Stimulated activated naive B cell treated with anti-CD40 and anti-IgM and Interleukin-4, amounts not matched to agents 10 μg/mL and 1 μg/mL and 100 μg/mL, for 72 hours (primary cell): ENCODE data around the gene PCBD2.

Experiments used
- ATAC-seq, 2 donors: fragments of 150-1000 bp; cut with Tn5 transposase; replicated peaks; 2 replicates each; pipeline ENCODE4 v1.10.0; 2021; ENCODE audit warnings: moderate library complexity in 1 of 2
- DNase-seq: peaks from one replicate; pipeline ENCODE4 v3.0.0; 2021
- H3K27ac Mint-ChIP-seq: one replicate; pipeline ENCODE4 v1.8.0; 2022; ENCODE audit warnings: mild to moderate bottlenecking, mixed read lengths
- H3K27me3 Mint-ChIP-seq, 2 donors: one replicate each; pipeline ENCODE4 v1.8.0; 2022; ENCODE audit warnings: mixed read lengths in 2 of 2
- H3K36me3 Mint-ChIP-seq, 2 donors: one replicate each; pipeline ENCODE4 v1.8.0; 2022; ENCODE audit warnings: mixed read lengths in 2 of 2, mild to moderate bottlenecking in 1 of 2
- H3K4me1 Mint-ChIP-seq, 2 donors: one replicate each; pipeline ENCODE4 v1.8.0; 2022; ENCODE audit warnings: mixed read lengths in 2 of 2, mild to moderate bottlenecking in 1 of 2
- H3K4me3 Mint-ChIP-seq, 2 donors: one replicate each; pipeline ENCODE4 v1.8.0; 2022; ENCODE audit warnings: mild to moderate bottlenecking in 2 of 2, mixed read lengths in 2 of 2, moderate library complexity in 1 of 2
- H3K9me3 Mint-ChIP-seq, 2 donors: one replicate each; pipeline ENCODE4 v1.8.0; 2022; ENCODE audit warnings: mixed read lengths in 2 of 2, mild to moderate bottlenecking in 1 of 2

Gene PCBD2

GRCh38 chr5:135010502-135011354 lies 105.8 kb downstream of the PCBD2 start:
- H3K4me3 Mint-ChIP-seq = no peak overlapping the region
- DNase-seq (no peak), ATAC-seq (no peak)
- no peaks in the 10 kb centered on the region for H3K4me1 Mint-ChIP-seq
- H3K27ac Mint-ChIP-seq = no peak overlapping the region
- H3K27me3 Mint-ChIP-seq = peaks cover 4 to 9% of the 10 kb centered on the region in 2 donors
- H3K9me3 Mint-ChIP-seq = peaks cover 0 to 4% of the 10 kb centered on the region in 2 donors
- peaks cover 0 to 4% of the 10 kb centered on the region in 2 donors for H3K36me3 Mint-ChIP-seq

- Mint-ChIP-seq H3K36me3 (peaks cover 0 to 4% of the 10 kb centered on the region in 2 donors), H3K4me3 (no peak overlapping the region), H3K27ac (no peak overlapping the region), H3K9me3 (peaks cover 0 to 4% of the 10 kb centered on the region in 2 donors), H3K4me1 (no peaks in the 10 kb centered on the region), H3K27me3 (peaks cover 4 to 9% of the 10 kb centered on the region in 2 donors)
- DNase-seq = no peak
- ATAC-seq = no peak
These were observed 106.6 kb downstream of the PCBD2 start for GRCh38 chr5:135011355-135012032.

GRCh38 chr5:135012033-135012588 lies 107.2 kb downstream of the PCBD2 start:
- H3K27me3 Mint-ChIP-seq = peaks cover 4 to 9% of the 10 kb centered on the region in 2 donors

More at GRCh38 chr5:135012033-135012588, 107.2 kb downstream of the PCBD2 start:
- no peaks in the 10 kb centered on the region for H3K4me1 Mint-ChIP-seq
- H3K9me3 Mint-ChIP-seq = peaks cover 0 to 4% of the 10 kb centered on the region in 2 donors
- H3K36me3 Mint-ChIP-seq = peaks cover 0 to 4% of the 10 kb centered on the region in 2 donors
- DNase-seq (no peak), ATAC-seq (no peak)
- H3K27ac Mint-ChIP-seq = no peak overlapping the region
- H3K4me3 Mint-ChIP-seq = no peak overlapping the region
